Glomerular visceral epithelial cell (primary cell): ENCODE data around the gene ATXN7L1.
"Not testable (repeated sequence)": the region's sequence is repeated elsewhere in the genome, so short reads cannot be mapped to it uniquely, and the experiment has no call there.

Source experiments
- DNase-seq: peaks from one replicate; pipeline ENCODE4 v3.0.0-alpha.2; 2016; ENCODE audit errors: extremely low spot score

Gene ATXN7L1

DNA sequence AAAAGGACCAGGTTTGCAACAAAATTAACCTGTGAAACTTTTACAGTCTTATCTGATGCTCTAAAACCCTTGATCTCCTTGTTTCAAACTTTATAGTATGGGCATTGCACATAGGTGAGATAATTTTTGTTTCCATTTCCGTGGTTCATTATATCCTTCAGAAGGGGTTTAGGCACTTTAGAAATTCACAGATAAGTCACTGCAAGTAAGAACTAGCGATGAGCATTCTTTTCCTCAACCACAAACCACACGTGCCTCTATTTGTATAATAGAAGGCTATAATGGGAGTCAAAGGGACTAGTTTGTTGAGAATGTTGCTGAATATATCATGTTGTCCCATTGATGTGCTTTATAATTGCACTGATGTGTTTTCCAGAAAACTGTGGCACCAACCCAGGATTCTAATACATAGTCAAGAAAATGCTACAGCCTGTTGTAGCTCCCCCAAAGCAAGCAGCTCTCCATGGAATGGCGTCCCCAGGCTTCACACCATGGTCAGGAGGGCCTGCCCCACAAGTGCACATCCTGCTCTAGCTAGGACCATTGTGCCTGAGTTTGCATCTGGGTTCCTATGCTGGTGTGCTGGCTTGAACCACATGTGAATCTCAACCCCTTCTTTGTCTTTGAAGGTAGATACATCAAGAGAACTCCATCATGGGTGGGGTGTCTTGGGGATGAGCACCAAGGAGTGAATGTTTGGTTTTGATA, 14.0 kb upstream of the ATXN7L1 start:
- peak; percentile 30 for DNase-seq

DNA sequence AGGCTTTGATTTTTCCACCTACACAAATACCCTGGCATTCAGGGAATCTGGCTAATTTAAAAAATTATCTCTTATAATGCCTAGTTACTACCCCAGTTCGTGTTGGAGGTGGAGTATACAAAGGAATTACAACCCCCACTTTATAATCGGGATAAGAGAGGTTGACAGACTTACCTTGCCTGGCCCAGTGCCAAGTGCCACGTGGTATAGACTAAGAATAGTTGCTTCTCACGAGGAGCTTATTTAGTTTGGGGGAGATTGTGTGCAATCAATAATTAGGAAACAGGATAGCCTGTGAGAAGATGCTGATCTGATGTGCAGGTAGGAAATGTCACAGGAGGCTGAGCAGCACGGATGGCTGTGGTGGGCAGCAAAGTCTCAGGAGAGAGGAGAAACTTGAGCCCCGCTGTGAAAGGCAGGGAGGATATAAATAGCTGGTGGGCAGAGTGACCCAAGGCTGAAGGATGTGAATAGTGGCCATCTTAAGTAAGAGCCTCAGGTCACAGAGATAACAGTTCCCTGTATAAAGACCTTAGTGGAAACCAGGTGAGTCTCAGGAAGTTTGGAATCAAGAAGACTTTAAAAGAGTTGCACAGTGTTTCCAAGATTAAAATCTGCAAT, 11.3 kb upstream of the ATXN7L1 start:
- DNase-seq: no peak

- DNase-seq: no peak
Observed at GRCh38 chr7:105886776-105887175, 10.4 kb upstream of the ATXN7L1 start.

DNA sequence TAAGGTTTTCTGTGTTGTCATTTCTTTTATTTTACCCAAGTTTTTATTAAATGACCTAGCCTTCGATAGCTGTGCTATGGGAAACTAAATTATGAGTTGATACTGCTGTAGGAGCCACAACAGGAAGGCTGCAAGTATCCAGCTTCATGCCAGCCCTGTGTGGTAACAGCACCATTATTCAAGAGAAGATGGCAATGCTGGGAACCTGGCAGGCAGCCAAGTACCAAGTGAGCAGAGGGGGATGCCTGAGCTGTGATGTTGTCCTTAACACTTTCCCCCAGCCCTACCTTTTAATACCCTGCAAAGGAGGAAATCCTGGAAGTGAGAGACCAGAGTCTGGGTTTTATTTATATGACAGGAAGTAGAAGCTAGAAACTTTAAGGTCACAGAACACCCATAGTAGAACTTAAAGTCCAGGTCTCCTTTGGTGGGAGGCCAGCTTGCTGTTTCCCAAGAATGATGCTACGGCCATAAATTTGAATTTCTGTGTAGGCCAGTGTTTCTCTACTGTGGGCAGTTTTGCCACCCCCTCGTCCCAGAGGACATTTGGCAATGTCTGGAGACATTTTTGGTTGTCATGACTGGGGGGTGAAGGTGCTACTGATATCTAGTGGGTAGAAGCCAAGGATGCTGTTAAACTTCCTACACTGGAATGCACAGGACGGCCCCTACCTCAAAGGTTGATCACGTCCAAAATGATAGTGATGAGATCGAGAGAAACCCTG, 9.2 kb upstream of the ATXN7L1 start:
- DNase-seq: peak; percentile 27

DNA sequence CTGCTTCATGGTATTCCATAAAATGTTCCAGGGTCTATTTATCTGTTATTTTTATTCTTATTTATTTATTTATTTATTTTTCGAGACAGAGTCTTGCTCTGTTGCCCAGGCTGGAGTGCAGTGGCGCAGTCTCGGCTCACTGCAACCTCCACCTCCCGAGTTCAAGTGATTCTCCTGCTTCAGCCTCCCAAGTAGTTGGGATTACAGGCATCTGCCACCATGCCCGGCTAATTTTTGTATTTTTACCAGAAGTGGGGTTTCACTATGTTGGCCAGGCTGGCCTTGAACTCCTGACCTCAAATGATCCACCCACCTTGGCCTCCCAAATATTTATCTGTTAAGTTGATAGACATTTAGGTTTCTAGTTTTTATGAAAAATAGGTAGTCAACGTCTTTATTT, 6.8 kb upstream of the ATXN7L1 start:
- DNase-seq: not testable (repeated sequence)

- DNase-seq: no peak
Observed at GRCh38 chr7:105881439-105881838, 5.0 kb upstream of the ATXN7L1 start.

- DNase-seq: no peak
Observed at GRCh38 chr7:105880571-105881330, 4.4 kb upstream of the ATXN7L1 start.

- no peak for DNase-seq
Observed at GRCh38 chr7:105879782-105880181, 3.4 kb upstream of the ATXN7L1 start.

DNA sequence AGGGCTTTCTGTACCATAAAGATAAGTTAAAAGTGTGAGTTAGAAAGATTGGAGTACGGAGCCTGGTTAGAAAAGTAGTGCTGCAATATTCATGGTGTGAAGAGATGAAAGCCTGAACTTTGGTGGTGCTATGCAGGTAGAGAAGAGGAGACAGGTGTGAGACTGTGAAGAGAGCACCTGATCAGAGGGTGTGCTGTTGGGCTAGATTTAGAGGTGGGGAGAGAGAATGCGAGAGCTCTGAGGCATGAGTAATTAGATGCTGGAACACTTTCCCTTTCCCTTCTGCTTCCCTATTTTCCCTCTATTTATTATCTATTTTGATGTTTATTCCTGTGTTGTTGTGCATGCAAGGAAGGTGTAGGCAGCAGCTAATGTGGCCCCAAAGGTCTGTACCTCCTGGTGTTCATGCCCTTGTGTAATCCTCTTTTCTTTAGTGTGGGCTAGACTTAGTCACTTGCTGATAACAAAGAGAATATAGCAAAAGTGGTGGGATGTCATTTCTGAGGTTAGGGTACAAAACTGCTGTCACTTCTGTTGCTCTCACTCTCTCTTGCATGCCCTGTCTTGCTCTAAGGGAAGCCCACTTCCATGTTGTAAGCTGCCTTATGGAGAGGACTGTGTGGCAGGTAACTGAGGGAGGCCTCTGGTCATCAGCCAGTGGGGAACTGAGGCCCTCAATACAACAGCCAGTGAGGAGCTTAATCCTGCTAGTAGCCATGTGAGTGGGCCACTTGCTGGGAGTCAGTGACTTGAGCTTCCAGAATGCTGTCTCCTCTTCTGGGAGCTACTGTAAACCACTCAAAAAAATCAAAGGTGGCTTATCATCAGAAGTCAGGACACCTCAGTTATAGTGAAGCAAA, 2.6 kb upstream of the ATXN7L1 start:
- no peak for DNase-seq

- no peak for DNase-seq
Observed at GRCh38 chr7:105877736-105878135, 1.3 kb upstream of the ATXN7L1 start.

DNA sequence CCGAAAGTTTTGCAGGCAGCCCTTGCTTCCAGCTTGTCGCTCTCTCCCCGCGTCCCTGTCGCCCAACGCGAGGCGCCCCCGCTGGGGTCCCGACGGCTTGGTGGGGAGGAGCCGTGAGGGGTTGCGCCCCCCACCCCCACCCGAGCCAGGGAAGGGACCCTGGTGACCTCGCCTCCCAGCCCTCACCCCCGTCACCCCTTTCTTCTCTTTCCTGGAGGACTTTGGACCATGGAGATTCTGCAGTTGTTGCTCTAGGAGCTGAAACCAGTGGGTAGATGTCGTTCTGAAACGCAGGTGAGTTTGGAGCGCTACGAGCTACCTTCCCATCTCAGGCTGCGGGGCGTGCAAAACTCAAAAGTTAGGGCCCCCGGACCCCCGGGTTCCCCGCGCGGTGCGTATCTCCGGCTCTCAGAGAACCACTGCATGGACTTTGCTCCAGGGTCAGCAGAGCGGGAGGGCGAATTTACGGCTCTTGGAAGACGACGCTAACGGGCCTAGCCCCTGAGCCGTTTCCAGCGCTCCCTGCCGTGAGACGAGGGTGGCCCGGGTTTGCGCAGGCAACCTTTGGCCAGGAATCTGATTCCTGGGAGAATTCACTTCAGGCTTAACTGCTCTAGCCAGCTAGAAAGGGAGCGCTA, 684 bp upstream of the ATXN7L1 start:
- peak; percentile 47 for DNase-seq

DNA sequence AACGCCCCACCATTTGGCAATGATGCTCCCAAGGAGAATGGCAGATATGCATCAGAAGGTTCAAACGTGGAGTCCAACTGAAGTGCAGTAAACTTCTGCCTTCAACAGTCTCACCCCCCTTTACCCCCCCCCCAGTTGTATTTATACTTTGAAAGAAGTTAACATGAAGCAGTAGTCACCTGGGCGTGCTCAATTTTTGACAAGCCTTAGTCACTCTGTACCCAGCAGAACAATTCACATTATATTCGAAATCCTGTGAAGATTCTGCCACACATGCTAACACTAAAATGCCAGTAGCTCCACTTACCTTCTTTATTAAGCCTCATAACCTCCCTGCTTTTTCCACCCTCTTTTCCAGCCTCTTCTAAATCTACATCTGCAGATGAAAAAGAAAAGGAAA, 894 bp downstream of the ATXN7L1 start:
- no peak for DNase-seq

DNA sequence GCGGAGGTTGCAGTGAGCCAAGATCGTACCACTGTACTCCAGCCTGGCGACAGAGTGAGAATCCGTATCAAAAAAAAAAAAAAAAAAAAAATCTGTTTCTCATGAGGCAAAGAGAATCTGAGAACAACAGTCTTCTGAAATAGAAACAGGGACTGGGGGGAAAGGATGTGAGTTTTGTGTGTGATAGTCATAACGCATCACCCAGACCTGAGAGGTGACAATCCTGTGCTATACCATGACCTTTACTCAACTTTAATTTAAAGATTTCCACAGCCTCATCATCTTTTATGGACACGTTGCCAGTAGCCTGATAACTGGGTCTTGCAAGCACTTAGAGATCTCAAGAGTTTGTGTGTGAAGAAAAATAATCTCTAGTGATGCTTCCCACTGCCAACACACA, 2.3 kb downstream of the ATXN7L1 start:
- DNase-seq: no peak

DNA sequence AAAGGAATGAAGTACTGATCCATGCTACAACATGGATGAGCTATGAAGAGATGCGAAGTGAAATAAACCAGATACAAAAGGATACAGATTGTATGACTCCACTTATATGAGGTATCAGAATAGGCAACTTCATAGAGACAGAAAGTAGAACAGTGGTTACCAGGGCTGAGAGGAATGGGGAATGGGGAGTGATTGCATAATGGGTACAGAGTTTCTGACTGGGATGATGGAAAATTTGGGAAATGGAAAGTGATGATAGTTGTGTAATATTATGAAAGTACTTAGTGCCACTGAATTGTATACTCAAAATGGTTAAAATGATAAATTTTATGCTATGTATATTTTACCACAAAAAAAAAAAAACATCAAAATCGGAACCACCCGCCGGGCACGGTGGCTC, 3.9 kb downstream of the ATXN7L1 start:
- DNase-seq: no peak

GRCh38 chr7:105871142-105871541, 5.3 kb downstream of the ATXN7L1 start:
- no peak for DNase-seq

DNA sequence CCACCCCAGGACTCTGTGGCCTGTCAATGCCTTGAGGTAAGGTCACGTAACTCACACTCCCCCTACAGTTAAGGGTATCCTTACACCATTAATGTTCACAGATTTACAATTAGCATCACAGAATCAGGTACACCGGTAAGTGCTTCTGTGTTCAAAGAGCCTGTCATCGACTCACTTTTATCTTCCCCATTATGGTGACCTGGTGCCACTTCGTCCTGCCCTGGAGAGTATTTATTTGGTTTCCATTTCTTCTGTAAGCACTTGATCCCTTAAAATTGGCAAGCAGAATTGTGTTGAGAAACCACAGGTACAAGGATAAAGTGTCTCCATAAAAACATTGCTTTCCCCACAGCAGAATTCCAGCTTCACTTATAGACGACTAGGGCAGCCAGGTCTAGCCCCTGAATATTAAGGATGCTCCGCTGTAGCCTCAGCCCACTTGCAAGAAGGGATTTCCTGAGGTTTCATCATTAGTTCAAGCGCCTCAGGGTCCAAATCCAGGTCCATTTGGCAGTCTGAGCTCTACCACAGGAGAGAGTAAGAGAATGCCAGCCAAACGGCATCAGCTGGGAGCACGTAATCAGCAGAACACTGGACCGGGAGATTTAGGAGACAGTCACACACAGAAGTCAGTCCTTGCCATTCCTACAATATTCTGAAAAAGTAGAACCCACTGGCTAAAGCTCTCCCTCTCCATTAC, 10.1 kb downstream of the ATXN7L1 start:
- DNase-seq: no peak

- no peak for DNase-seq
Observed at GRCh38 chr7:105863876-105864275, 12.5 kb downstream of the ATXN7L1 start.

DNA sequence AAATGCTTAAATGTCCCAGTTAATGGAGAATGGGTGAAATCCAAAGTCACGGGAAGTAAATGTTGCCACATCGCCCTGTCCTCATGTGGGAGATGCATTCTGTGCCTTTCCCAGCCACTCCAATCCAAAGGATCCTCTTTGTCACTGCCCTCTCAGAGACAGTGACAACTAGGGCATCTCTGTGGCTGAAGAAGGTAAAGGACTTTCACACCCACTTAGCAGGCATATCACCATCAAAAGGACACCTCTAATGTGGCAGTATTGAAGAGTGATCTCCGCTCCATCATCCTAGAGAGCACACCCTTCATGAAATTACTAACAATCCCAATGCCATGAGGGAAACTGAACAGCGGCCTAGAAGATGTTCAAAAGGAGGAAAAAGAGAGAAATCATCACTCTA, 13.6 kb downstream of the ATXN7L1 start:
- DNase-seq: no peak

DNA sequence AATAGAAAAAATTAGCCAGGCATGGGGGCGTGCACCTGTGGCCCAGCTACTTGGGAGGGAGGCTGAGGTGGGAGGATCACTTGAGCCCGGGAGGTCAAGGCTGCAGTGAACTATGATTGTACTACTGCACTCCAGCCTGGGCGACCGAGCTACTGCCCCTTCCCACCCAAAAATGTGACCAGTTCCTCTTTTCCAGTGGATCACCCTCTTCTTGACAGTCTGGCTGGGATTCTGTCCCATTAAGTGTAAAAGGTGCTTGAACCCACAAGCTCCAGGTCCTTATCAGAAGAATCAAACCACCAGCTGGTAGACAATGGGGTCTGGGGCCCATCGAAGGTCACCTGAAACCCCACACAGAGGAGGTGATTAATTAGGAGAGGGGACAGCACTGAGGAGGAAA, 14.1 kb downstream of the ATXN7L1 start:
- DNase-seq: no peak

- DNase-seq: no peak
Observed at GRCh38 chr7:105861224-105861623, 15.2 kb downstream of the ATXN7L1 start.
